Neutrophil (primary cell): ENCODE data around the gene ILDR1.

Experiments used
- H3K27ac ChIP-seq: fragments of 200-600 bp; sonication (generic); 2 replicates; pipeline ENCODE4 v1.5.1; 2016; ENCODE audit warnings: mild to moderate bottlenecking, moderate library complexity
- H3K27me3 ChIP-seq: fragments of 200-600 bp; sonication (generic); 2 replicates; pipeline ENCODE4 v1.6.0; 2016; ENCODE audit warnings: mild to moderate bottlenecking
- H3K36me3 ChIP-seq: fragments of 200-600 bp; sonication (generic); 2 replicates; pipeline ENCODE4 v1.5.1; 2017
- H3K4me1 ChIP-seq, 2 experiments: fragments of 200-600 bp in 1 of 2; sonication (generic) in 1 of 2; 1 replicate in 1 of 2; 2 replicates in 1 of 2; pipeline versions ENCODE4 v1.5.1 to v1.6.1; 2013 to 2016; ENCODE audit warnings: low read depth in 1 of 2, low read length in 1 of 2, mild to moderate bottlenecking in 1 of 2, moderate library complexity in 1 of 2; ENCODE audit not compliant: control insufficient read depth in 1 of 2, insufficient read depth in 1 of 2
- H3K4me3 ChIP-seq, 2 experiments: fragments of 200-600 bp in 1 of 2; sonication (generic) in 1 of 2; 1 replicate in 1 of 2; 2 replicates in 1 of 2; pipeline ENCODE4 v1.5.1; 2013 to 2016; ENCODE audit warnings: low read depth in 1 of 2, low read length in 1 of 2, mild to moderate bottlenecking in 1 of 2, moderate library complexity in 1 of 2
- H3K9me3 ChIP-seq: fragments of 200-600 bp; sonication (generic); 2 replicates; pipeline ENCODE4 v1.5.1; 2016
- CTCF ChIP-seq: fragments of 200-600 bp; sonication (generic); IDR thresholded peaks from 2 replicates; pipeline ENCODE4 v1.5.1; 2016; ENCODE audit warnings: antibody characterized with exemption

Gene ILDR1

DNA sequence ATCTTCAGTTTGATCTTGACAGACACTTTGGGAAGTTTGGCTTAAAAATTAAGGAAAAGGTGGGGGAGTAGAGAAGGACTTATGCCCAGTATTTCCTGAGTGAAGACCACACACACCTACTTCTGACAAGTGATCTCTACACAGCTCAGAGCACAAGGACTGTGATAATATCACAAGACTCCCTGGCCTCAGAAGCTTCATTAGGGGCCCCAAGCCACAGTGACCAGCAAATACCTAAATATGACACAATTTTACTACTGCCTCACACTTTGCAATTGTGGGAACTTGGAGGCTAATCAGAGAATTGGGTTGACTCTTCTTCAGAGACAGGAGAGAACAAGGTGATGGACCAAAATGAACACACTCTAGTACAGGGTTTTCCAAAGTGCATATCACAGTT lies 2.6 kb downstream of the ILDR1 start:
- no peak overlapping the region for H3K27ac ChIP-seq
- H3K36me3 ChIP-seq: no peaks in the 10 kb centered on the region
- H3K27me3 ChIP-seq: peaks cover 31% of the 10 kb centered on the region
- no peak for TF ChIP-seq CTCF
- no peak overlapping the region for H3K4me3 ChIP-seq
- H3K4me1 ChIP-seq: peaks cover 5 to 8% of the 10 kb centered on the region in 2 experiments
- H3K9me3 ChIP-seq: no peaks in the 10 kb centered on the region

GRCh38 chr3:122014741-122015140 lies 7.3 kb downstream of the ILDR1 start:
- no peaks in the 10 kb centered on the region for H3K36me3 ChIP-seq
- no peaks in the 10 kb centered on the region for H3K4me1 ChIP-seq
- no peak for TF ChIP-seq CTCF
- H3K27ac ChIP-seq: no peak overlapping the region
- no peak overlapping the region for H3K4me3 ChIP-seq
- H3K9me3 ChIP-seq: no peaks in the 10 kb centered on the region
- no peaks in the 10 kb centered on the region for H3K27me3 ChIP-seq

GRCh38 chr3:122013448-122013925 lies 8.6 kb downstream of the ILDR1 start:
- H3K4me3 ChIP-seq: no peak overlapping the region
- H3K36me3 ChIP-seq: no peaks in the 10 kb centered on the region
- no peaks in the 10 kb centered on the region for H3K9me3 ChIP-seq
- no peaks in the 10 kb centered on the region for H3K27me3 ChIP-seq
- no peak for TF ChIP-seq CTCF
- H3K4me1 ChIP-seq: no peaks in the 10 kb centered on the region
- H3K27ac ChIP-seq: no peak overlapping the region

DNA sequence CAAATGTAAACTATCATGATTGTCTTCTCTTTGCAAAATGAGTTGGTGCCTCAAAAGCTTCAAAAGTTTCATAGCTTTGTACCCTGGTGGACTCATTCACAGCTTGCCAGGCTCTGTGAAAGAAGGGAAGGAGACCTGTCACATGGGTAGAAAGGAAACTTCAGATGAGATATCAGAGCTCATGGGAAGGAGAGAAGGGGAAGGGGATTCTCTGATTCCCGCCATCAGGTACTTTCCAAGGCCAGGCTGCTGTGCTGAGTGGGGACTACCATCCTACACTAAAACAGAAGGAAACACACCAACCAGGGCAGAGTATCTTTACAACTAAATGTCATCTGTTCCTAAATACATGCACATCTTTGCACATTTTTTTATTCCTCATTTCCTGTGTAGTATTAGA lies 9.2 kb downstream of the ILDR1 start:
- Histone ChIP-seq H3K27me3 (no peaks in the 10 kb centered on the region), H3K9me3 (no peaks in the 10 kb centered on the region), H3K4me1 (no peaks in the 10 kb centered on the region), H3K36me3 (no peaks in the 10 kb centered on the region), H3K4me3 (no peak overlapping the region), H3K27ac (no peak overlapping the region)
- TF ChIP-seq CTCF: no peak

DNA sequence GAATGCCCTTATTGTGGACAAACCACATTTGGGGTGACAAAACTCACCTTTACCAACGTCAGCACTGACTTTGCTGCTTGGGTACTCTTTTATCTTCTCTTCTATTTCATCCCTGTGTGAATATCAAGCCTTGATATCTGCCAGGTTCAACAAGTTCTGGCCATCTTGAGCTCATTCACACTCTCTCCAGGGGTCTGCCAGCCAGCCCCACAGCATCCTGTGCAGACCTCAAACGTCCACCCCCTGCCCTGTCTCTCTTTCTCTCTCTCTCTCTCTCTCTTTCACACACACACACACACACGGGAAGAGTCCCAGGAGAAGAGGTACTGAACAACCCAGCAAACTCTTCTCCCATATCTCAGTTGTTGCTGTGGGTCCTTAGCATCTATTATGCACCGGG lies 10.7 kb downstream of the ILDR1 start:
- no peak overlapping the region for H3K27ac ChIP-seq
- H3K27me3 ChIP-seq: no peaks in the 10 kb centered on the region
- no peaks in the 10 kb centered on the region for H3K36me3 ChIP-seq
- no peak overlapping the region for H3K4me3 ChIP-seq
- no peak for TF ChIP-seq CTCF
- H3K4me1 ChIP-seq: no peaks in the 10 kb centered on the region
- H3K9me3 ChIP-seq: no peaks in the 10 kb centered on the region

DNA sequence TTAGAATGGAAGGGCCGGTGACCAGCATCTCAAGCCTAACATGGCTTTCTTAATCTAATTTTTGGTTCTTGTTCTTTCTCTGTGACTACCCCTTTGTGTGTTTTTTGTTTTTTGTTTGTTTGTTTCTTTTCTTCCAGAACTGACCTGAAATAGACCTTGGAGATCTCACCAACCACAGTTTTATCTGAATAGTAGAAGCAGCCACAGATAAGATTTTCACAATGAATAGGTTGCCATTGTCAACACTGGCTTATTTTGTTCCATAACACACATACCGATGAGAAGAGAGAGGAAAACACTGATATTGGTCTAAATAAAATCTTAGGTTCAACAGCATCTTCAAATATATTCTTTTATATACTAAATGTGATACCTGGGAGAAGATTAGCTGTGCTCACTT lies 11.5 kb downstream of the ILDR1 start:
- Histone ChIP-seq H3K4me1 (no peaks in the 10 kb centered on the region), H3K36me3 (no peaks in the 10 kb centered on the region), H3K4me3 (no peak overlapping the region), H3K9me3 (no peaks in the 10 kb centered on the region), H3K27ac (no peak overlapping the region), H3K27me3 (no peaks in the 10 kb centered on the region)
- no peak for TF ChIP-seq CTCF
